ENCODE data around the gene ADIRF. TPM values are rescaled to one million over a fixed set of nuclear protein-coding genes. Genes with fewer than 3 reads are reported as not detected.
A peak's percentile ranks its signal among the peaks of the same experiment; 100 is the strongest.
"Not testable (repeated sequence)": the region's sequence is repeated elsewhere in the genome, so short reads cannot be mapped to it uniquely, and the experiment has no call there.

Gene ADIRF
- 100 to 1,000 TPM; 188 to 212 TPM for total RNA-seq
- long read RNA-seq, donor 1, transcript ADIRF-201 (3 exons, 917 nt), result major isoform, 32 of 38 reads
- long read RNA-seq, donor 1, partial matches to known transcripts, result 0 of 38 reads
- long read RNA-seq, donor 1, other reads (novel, unspliced or antisense), result 4 of 38 reads
- long read RNA-seq, donor 2, transcript ADIRF-201 (3 exons, 917 nt), result major isoform, 44 of 62 reads
- long read RNA-seq, donor 2, partial matches to known transcripts, result 0 of 62 reads
- long read RNA-seq, donor 2, other reads (novel, unspliced or antisense), result 14 of 62 reads

GRCh38 chr10:86968271-86968993 is at the start of gene ADIRF:
Gene ADIRF (plus strand): TSS chr10:86968482. CDS start chr10:86968545, 63 bp downstream.
- DNase-seq (ENCODE audit: low spot score), result peak; percentile 90
- intact Hi-C loops (cut with DNase I), result no loop called here

GRCh38 chr10:86922553-86922961 is 45.7 kb upstream of the ADIRF start:
- intact Hi-C loops (cut with DNase I), result no loop called here
- DNase-seq (ENCODE audit: low spot score), result no peak

GRCh38 chr10:86929468-86930380 is 38.6 kb upstream of the ADIRF start:
- intact Hi-C loops (cut with DNase I), result no loop called here
- DNase-seq (ENCODE audit: low spot score), result no peak

DNA sequence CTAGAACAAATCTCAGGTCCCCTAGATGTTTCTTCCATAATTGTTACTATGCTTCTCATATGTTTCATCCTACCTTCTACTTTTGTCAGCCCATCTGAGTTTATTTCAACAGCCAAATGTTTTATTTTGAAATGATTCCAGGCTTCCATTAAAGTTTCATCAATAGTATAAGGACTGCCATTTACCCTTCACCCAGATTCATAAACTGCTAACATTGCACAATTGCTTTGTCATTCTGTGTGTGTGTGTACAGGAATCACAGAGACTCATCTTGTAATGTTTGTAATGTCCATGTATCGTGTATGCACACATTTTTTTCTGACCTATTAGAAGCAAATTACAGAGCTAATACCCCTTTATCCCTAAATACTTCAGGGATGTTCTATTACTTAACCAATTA is 36.4 kb upstream of the ADIRF start:
- intact Hi-C loops (cut with DNase I), result no loop called here
- no peak for DNase-seq (ENCODE audit: low spot score)

DNA sequence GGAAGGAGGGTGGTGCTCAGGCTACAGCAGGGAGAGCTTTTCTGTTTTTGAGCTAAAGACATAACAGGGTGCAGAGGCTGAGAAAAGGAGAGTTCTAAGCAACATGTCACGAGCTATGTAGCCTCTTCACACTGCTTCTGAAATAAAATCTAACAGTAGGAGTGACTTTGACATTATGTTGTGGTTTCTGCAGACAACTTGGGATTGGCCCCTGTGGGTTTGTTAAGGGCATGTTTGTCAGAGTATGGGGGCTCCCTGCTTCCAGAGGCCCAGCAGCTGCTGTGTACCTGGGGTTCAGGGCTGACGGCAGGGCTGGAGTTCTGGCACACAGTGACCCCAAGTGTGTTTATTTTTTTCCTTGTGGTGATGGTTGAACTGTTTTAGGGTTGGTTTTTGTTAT is 35.6 kb upstream of the ADIRF start:
- intact Hi-C loops (cut with DNase I), result no loop called here
- DNase-seq (ENCODE audit: low spot score), result no peak

DNA sequence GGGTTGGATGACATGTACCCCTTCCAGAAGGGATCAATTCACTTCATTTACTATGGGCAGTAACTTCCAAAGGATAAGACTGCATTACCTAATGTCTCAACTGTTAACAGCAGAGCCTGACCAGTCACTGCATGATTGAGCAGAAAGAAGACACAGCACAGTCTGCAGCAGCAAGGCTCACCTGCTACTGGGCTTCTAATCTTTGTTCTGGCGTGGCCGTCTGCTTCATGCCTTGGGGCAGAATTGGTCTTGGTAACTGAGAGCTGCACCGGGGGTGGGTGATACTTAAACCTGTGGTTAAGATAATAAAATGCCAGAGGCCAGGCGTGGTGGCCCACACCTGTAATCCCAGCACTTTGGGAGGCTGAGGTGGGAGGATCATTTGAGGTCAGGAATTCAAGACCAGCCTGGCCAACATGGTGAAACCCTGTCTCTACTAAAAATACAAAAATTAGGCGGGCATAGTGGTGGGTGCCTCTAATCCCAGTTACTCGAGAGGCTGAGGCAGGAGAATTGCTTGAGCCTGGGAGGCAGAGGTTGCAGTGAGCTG is 34.0 kb upstream of the ADIRF start:
- intact Hi-C loops (cut with DNase I), result not testable (repeated sequence)

GRCh38 chr10:86936661-86937501 is 31.4 kb upstream of the ADIRF start:
- intact Hi-C loops (cut with DNase I), result no loop called here
- no peak for DNase-seq (ENCODE audit: low spot score)

More for the DNA sequence above, 34.0 kb upstream of the ADIRF start:
- not testable (repeated sequence) for DNase-seq (ENCODE audit: low spot score)

- DNase-seq (ENCODE audit: low spot score), result no peak
- intact Hi-C loops (cut with DNase I), result no loop called here
These were observed 30.7 kb upstream of the ADIRF start for GRCh38 chr10:86937502-86938154.

- intact Hi-C loops (cut with DNase I), result no loop called here
- no peak for DNase-seq (ENCODE audit: low spot score)
These were observed 30.0 kb upstream of the ADIRF start for GRCh38 chr10:86938260-86938659.

- DNase-seq (ENCODE audit: low spot score), result not testable (repeated sequence)
- intact Hi-C loops (cut with DNase I), result loop anchor here in 1 of 2 donors (2.0 kb wide), 1 partner anchor 23 kb away; no protein-coding TSS in a partner anchor
These were observed 28.2 kb upstream of the ADIRF start for GRCh38 chr10:86940076-86940475.

- DNase-seq (ENCODE audit: low spot score), result no peak
- intact Hi-C loops (cut with DNase I), result loop anchor here in 1 of 2 donors (2.0 kb wide), 1 partner anchor 22 kb away; no protein-coding TSS in a partner anchor
These were observed 27.6 kb upstream of the ADIRF start for GRCh38 chr10:86940677-86941076.

DNA sequence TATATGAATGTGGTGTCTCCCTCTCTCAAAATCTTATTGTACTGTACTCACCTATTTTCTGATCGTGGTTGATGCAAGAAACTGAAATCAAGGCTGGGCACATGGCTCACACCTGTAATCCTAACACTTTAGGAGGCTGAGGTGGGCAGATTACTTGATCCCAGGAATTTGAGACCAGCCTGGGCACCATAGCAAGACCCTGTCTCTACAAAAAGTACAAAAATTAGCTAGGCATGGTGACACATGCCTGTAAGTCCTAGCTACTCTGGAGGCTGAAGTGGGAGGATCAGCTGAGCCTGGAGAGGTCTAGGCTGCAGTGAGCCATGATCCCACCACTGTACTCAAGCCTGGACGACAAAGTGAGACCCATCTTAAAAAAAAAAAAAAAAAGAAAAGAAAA is 26.9 kb upstream of the ADIRF start:
- intact Hi-C loops (cut with DNase I), result loop anchor here in 1 of 2 donors (2.0 kb wide), 1 partner anchor 21 kb away; no protein-coding TSS in a partner anchor
- DNase-seq (ENCODE audit: low spot score), result no peak

- no peak for DNase-seq (ENCODE audit: low spot score)
- intact Hi-C loops (cut with DNase I), result loop anchor here in 1 of 2 donors (2.0 kb wide), 1 partner anchor 21 kb away; no protein-coding TSS in a partner anchor
These were observed 26.3 kb upstream of the ADIRF start for GRCh38 chr10:86941991-86942421.

GRCh38 chr10:86942441-86943315 is 25.6 kb upstream of the ADIRF start:
- DNase-seq (ENCODE audit: low spot score), result no peak
- intact Hi-C loops (cut with DNase I), result no loop called here

DNA sequence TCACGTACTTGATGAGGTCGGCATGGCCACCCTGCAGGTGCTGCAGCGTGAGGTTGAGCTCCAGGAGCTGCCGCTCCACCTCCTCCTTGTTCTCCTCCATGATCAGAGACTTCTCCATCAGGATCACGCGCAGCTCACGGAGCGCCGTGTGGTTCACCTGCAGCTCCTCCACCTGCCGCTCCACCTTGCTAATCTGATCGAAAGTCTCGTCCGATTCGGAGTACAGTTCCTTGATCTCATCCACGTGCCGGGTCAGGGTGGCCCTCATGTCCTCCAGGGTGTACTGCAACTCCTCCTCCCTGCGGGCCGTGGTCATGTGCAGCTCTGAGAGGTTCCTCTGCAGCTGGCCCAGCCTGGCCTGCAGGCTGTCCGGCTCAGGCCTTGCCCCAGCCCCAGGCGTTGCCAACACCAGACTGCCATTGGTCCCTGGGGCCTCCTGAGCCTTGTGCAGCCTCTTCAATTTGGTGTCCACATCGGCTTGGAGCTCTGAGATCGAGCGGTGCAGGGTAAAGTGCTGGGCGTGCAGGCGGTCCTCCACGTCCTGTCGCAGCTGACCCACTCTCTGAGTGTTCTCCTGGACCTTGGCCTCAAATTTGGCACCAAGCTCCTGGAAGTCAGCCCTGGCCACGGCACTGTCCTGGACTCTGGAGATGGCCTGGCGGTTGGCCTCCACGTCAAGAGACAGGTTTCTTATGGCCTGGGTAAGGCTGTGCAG is 24.8 kb upstream of the ADIRF start:
- intact Hi-C loops (cut with DNase I), result no loop called here
- no peak for DNase-seq (ENCODE audit: low spot score)

- no peak for DNase-seq (ENCODE audit: low spot score)
- intact Hi-C loops (cut with DNase I), result no loop called here
These were observed 24.3 kb upstream of the ADIRF start for GRCh38 chr10:86944031-86944419.

All from posterior vena cava (tissue), 2 donors.